Activated effector memory CD4-positive, alpha-beta T cell treated with Interleukin-2 at 50 U/mL for 16 hours (primary cell): ENCODE data around the gene MYLK2.
A peak's percentile ranks its signal among the peaks of the same experiment; 100 is the strongest.

Source experiments
- DNase-seq: peaks from one replicate; pipeline ENCODE4 v3.0.0-alpha.2; 2020

MYLK2 gene

DNA sequence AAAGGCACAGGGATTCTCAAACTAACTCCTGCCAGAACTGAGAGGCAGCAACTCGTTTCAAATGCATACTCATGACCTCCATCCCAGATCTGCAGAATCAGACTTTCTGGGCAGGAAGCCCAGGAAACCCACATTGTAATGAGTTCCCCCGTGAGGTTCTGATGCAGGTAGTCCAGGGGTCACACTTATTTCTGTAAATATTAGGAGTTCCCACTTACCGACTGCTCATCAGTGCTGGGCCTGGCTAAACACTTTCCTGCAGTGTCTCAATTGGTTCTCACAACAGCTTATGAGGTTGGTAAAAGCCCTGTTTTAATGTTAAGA, 39.6 kb downstream of the MYLK2 start:
- DNase-seq, result no peak

DNA sequence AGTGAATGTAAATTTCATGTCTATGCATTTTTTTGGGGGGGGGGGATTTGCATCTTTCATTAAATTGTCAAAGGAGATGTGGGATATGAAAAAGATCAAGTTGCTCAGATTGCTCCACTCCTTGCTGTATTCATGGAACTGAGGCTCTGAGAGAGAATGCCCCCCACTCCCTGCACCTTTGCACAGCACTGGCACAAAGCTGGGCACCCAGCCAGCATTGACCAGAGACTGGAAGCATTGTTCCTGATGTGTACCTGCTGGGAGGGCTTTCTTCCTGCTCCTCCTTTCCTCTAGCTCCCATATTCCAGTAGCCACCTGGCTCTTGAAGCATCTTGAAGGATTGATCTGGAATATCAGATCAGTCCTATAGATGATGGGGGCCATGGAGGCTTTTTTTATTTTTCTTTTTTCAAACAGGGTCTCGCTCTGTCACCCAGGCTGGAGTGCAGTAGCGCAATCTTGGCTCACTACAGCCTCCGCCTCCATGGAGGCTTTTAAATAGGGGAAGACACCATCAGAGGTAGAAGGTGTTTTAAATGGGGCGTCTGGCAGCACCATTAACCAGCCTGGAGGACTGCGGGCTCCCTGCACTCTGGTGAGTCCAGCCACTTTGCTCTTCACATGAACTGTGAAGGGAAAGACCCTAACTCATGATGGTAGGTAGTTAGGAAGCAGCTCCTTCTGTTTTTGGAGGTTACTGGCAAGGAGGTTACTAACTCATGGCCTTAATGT, 40.3 kb downstream of the MYLK2 start:
- DNase-seq, result no peak

DNA sequence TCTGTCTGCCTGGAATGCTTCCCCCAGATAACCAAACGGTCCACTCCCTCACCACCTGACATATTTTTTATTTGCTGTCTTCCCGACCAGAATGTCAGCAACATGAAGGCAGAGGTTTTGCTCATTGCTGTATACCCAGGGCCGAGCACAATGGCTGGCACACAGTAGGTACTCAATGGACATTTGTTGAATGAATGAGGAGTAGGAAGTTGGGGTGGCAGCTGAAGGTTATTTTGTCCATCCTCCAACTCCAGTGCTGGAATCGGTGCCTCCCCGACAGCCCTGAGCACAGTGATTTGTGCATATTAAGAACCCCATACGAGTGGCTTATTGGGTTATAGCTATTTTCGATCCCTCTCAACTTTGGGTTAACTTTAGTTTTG, 40.8 kb downstream of the MYLK2 start:
- no peak for DNase-seq

DNA sequence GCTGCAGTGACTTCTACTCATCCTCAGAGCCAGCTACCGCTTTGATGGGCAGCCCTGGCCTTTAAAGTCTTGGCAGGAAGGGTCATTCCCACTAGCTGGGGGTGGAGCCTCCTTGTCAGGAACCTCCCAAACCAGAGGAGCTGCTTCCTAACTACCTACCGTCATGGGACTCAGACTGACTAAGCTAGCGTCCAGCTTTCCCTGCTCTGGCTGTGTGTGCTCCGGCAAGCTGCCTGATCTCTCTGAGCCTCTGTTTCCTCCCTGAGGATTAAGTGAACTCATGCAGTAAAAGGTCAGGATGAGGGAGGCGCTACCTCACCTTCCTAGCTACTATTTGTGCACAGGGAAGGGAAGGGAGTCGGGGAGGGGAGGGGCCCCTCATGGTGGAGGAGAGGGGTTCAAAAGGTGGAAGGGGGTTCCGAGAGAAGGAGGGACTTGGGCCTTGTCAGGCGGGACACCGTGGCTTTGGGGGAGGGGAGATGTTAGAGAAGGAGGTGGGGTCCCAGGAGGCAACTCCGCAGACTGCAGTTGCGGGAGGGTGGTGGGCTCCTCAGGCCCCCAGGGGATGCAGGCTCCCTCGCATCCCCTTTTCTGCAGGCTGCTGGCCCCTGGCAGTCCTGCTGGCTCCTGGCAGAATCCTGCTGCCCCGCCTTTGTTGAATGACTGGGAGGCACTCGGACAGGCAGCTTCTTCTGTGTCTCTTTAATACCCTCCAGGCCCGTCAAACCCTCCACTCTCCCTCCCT, 41.4 kb downstream of the MYLK2 start:
- DNase-seq, result no peak

DNA sequence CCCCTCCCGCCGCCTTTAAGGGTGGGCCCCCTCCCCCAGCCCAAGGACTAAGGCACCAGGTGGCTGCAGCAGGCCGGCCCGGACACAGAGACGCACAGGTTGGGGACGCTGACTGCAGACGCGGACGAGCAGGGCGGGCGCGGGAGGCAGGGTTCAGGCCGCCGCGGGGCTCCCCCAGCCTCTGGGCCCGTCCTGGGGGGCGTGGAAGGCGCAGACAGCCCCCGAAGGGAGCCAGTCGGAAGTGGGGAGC, 41.9 kb downstream of the MYLK2 start:
- DNase-seq, result no peak

DNA sequence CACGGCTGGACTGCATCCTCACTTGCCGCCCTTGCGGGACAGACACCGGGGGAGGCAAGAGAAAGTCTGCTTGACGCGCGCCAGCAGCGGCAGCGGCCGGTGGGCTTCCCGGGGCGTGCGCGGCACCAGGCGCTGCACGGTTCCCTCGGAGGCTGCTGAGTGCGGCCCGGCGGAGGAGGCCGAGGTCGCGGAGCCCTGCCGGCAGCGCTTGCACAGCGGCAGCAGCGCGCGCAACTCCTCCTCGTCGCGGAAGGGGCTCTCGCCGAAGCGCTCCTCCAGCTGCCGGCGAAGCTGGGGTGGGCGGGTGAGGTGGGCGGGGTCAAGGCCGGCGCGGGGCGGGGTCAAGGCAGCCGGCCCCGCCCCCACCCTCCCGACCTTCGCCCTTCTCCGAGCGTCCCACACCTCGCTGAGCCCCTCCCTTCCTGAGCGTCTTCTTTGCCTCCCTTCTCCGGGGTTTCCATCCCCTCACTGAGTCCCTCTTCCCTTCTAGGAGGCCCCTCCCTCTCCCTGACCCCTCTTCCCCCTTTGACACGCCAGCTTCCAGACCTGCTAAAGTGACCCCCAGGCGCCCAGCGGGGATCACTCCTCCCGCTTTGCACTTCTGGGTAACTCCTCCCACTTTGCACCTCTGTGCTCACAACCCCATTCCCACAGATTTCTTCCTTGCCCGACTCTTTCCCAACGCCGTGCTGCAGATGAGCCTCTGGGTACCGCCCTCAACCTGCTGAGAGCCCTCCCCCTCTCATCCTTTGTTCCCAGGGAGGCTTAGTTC, 42.4 kb downstream of the MYLK2 start:
- peak; percentile 45 for DNase-seq

DNA sequence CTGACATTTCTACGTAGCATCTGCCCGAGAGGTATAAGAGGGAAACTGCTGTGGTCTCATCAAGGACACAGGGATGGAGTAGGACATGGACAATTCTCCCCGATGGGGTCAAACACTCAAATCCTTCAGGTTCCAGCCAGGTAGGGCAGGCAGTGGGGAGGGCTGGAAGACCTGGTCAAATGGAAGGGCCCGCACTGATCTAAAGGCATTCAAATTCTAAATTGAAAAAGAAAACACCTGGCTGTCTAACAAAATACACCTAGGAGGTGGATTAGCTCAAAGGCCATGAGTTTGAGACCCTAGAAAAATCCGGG, 43.0 kb downstream of the MYLK2 start:
- no peak for DNase-seq

DNA sequence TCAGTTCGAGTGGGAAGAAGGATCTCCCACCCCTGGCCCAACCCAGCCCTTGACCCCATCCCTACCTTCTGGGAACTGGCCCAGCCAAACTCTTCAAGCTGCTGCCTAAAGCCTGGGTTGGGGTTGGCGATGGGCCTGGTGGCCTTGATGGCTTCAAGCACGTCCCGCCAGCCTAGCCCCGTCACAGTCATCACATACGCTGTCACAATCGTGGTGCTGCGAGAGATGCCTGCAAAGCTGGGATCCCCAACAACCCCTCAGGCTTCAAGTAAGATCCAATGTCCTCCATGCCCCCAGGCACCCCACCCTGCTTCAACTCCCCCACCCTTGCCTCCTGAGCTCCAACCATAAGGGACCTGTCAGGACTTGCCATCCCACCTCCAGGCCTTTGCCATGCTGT, 43.4 kb downstream of the MYLK2 start:
- no peak for DNase-seq

DNA sequence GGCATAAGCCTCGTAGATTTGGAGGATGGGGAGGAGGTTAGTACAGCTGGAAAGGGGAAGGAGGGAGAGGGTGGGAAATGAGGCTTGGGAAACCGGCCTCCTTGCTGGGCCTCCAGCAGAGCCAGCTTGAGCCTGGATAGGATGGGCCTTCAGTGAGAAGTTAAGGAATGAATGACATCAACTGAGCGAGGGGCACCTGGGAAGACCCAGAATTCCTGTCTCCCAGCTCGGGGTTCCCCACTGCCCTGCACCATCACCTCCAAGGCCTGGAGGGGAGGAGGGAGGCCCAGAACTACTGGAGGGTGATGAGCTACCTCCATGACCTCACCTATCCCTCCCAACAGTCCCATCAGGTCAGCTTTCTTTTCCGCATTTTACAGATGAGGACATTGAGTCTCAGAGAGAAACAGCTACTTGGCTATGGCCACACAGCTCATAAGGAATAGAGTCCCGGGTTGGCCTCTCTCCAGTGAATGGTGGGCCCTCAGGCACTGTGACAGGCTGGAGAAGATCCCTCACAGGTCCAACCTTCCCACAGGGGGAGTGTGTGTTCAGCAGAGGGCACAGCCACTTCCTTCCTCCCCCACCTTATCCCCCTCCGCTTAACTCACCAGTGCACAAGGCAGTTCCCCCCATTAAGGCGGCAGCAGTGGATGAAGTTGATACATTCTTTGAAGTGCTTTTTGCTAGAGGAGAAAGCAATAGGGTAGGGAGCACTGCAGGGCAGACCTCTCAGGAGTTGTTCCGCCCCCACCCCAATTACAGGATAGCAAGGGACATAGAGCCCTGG, 44.3 kb downstream of the MYLK2 start:
- DNase-seq, result no peak

DNA sequence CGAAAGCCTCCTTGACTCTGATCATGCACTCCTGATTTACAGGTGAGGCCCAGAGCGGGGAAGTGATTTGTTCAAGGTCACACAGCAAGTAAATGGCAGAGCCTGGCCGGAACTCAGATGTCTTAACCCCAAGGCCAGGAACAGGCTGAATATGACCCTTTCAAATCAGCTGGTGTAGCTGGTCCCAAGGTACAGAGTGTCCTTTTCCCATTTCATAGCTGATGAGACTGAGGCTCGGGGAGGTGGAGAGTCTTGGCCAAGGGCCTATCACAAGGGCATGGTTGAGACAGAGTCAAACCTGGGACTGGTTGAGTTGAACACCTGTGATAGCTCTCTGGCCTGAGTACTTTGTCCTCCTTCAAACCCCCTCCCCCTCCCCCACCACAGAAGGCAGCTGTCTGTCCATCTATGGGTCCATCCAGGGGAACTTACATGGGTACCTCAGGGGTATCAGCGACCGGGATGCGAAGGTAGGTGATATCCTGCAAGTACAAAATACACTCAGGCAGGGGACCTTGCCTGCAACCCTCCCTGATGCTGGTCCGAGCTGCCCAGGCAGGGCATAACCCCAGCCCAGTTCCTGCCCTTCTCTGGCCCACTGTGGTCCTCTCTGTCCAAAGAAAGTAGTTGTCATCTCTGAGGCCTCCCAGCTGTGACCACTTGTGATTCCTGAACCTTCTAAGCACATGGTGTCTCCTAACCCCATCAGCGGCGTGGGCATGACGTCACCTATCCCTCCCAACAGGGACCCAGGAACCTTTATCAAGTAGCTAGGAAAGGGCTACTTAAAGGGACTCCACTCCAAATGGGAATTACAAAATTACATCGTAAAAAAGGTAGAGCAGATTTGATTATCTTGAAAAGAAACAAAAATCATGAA, 45.6 kb downstream of the MYLK2 start:
- DNase-seq, result no peak

DNA sequence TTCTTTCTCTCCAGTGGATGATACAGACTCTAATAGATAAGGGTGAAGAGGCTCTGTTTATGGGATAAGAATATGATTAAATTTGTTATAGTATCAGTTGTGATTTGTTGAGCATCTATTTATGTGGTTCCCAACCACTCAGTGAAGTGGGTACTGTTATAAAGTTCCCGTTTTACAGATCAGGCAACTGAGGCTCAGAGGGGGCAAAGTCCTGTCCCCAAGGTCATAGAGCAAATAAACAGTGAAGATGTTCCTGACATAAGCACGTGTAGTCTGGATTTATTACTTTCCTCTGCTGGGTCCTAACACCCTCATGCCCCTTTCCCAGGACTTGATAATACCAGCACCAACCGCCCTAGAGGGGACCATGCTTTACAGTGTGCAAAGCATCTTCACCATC, 47.1 kb downstream of the MYLK2 start:
- no peak for DNase-seq

DNA sequence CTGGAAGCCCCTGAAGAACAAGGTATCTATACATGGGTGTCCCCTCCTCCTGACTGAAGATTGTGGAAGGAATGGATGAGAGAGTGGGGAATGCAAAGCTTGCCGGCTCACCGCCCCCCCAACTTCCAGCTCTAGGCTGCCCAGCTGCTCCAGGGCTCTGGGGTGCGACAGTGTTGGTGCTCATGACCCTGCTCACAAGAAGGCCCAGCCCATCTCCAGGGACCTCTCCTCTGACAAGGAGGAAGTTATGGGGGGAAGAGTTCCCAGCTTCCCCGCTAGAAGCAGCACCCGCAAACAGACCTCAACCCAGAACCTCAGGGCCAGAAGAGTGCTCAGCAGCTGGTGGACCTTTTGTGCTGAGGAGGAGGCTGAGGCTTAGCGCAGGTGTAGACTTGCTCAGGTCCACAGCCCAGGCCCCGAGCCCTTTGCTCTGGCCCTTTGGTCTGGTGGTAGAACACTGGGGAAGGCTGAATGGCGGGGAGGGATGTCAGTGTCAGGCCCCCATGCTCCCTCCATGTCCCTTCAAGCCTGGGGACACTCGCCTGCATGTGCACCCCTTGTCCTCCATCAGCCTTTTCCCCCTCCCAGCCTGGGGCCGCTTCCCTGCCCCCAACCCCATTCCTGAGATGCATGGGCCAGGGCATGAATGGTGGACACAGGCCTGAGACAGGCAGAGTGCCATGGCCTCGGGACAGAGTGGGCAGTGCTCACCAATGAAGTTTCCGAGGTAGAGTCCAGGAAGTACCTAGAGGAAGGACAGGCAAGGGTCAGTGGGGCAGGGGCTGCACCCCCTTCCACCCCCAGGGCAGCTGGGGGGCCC, 49.9 kb downstream of the MYLK2 start:
- DNase-seq, result no peak

DNA sequence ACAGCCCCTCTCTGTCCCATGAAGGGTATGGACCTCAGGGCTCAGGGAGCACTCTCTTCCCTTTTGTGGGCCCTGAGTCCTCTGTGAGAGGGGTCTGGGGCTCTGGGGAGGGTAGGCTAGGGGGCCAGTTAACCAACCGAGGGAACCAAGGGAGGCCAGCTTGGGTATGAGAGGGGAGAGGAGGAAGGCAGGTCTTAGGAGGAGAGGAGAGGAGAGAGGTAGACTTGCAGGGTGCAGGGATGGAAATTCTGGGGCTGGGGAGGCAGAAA, 50.5 kb downstream of the MYLK2 start:
- DNase-seq, result no peak

DNA sequence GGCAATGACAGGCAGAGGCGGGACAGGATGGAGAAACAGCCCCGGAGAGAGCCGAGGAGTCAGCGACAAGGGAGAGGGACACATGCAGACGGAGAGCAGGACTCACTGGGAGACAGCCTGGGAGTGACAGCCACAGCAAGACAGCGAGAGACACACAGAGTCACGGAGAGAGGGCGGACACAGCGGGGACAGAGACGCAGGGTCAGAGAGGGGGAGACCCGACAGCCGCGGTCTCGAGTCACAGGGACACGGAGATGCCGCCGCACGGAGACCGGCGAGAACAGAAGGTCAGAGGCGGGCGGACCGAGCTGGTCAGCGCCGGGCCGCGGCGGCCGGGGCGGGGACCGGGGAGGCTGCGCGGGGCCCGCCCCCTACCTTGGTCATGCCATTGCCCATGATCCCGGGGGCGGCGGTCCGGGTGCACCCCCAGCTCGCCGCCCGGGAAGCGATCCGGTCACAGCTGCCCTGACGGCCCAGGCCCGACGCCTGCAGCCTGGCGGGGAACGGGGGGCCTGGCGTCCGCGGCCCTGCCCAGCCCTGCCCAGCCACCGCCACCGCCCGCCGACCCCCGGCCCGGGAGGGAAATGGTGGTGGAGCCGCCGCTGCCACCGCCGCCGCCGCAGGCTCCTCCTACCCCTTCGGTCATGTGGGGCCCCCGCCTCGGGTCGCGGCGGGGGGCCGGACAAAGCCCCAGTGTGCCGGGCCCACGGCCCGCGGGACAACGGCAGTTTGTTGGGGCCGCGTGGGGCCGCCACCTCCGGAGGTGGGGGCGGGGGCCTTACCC, 51.0 kb downstream of the MYLK2 start, which contains the start of the genes DUSP15 and TTLL9:
Gene DUSP15 (minus strand): TSS at position 586 of the 784 bp plus-strand sequence. CDS start 190 bp downstream, at position 396.
Gene TTLL9 (plus strand): TSS at position 693 of the 784 bp plus-strand sequence. CDS start 493 bp downstream, outside the sequence.
- no peak for DNase-seq

DNA sequence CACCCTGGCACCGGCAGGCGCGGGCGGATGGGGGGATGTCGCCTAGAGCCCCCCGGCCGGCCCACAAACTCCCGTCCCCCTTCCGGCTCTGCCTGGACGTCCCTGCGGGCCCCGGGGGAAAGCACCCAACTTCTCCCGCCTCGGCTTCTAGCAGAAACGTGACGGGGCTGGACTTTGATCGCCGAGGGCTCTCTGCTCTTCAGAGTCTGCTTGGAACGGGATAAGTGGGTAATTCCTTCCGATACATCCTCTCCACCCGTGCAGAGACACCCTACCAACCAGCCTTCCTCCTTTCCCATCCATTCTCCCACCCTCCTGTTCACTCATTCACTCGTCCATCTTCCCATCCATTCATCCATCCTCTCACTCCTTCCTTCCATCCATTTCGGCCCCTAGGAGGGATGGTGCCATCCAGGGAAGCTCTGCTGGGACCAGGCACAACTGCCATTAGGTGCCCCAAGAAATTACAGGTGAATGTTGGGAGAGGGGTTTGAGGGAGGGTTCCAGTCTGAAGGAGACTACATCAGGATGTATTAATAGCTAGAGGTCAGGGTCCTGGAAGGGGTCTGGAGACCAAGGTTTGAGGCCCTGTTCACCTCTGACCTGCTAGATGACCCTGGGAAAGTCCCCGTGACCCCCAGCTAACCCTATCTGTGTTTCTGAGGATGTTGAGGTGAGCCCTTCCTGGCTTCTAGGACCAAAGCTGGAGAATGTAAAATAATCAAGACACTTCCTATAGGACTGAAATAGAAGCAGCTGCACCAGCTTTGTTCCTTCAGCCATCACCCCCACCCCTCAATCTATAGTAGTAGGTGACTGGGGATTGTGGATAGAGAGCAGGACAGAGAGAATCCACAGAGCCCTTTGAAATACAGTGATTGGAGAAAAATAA, 51.8 kb downstream of the MYLK2 start:
- no peak for DNase-seq

DNA sequence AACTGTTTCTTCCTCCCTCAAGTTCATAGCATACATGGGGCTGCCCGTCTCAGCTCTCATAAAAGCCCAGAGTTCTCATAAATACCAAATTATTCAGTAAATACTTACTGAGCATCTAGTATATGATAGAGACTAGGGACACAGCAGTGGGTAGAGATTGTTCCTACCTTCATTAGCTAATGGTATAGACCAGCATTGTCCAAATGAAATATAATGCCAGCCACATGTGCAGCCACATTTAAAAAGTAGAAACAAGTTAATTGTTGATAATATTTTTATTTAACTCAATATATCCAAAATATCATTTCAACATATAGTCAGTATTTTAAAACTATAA, 52.4 kb downstream of the MYLK2 start:
- DNase-seq, result no peak

DNA sequence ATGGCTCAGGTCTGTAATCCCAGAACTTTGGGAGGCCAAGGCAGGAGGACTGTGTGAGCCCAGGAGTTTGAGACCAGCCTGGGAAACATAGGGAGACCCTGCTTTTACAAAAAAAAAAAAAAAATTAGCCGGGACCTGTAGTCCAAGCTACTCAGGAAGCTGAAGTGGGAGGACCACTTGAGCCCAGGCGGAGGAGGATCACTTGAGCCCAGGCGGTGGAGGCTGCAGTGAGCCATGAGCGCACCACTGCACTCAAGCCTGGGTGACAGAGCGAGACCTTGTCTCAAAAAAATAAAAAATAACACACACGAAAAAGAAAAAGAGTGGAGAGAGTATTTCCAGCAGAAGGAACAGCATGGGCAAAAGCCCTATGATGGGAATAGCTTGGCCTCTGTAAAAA, 53.2 kb downstream of the MYLK2 start:
- no peak for DNase-seq

DNA sequence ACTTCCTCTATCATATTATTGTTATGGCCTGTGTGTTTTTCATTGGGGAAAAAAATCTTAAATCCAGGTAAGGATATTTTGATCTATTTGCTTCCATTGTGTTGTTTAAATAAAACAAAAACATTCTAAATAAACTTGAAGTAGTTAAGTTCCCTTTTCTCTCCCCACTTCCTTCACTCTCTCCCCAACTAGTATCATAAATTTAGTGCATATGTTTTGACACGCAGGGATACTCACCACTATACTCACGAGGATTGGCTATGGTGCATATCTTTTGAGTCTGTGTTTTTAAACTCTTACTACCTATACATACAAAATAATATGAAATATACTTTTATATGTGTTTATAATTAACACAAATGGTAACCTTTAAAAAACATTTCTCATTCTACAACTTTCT, 56.5 kb downstream of the MYLK2 start:
- no peak for DNase-seq

DNA sequence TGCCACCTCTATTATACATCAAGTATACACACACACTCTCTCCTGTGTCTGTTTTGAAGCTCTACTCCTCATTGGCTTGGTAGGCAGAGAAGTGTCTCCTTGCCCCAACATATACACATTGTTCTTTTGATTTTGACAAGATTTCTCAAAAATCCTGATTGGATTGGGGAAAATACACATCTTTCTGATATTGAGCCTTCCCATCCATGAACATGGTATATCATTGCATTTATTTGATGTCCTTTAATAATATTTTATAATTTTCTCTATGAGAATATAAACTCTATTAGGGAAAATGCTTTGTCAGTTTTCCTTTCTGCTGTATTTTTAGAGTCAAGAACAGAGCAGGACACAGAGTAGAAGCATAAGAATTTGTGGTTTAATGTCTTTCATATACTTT, 58.5 kb downstream of the MYLK2 start:
- DNase-seq, result no peak
